Measurements from ENCODE around the gene SMIM1.
A peak's percentile ranks its signal among the peaks of the same experiment; 100 is the strongest.

SMIM1 gene

GRCh38 chr1:3745071-3745470 is 27.5 kb upstream of the SMIM1 start:
- no peak overlapping the region for H3K27ac Mint-ChIP-seq
- TF ChIP-seq CTCF (IDR thresholded peaks at IDR 0.05; ENCODE audit: unreplicated experiment in 3 of 3), result no peak
- H3K9me3 Mint-ChIP-seq, result no peaks in the 10 kb centered on the region
- peak overlapping the region; percentile 84 to 88 (median 88) for H3K4me3 Mint-ChIP-seq
- peaks cover 20% of the 10 kb centered on the region for H3K4me1 Mint-ChIP-seq
- H3K36me3 Mint-ChIP-seq (ENCODE audit: low read depth), result peaks cover 15% of the 10 kb centered on the region
- H3K27me3 Mint-ChIP-seq (ENCODE audit: low read depth), result peaks cover 4% of the 10 kb centered on the region

GRCh38 chr1:3745590-3746381 is 26.8 kb upstream of the SMIM1 start:
- no peak for TF ChIP-seq CTCF (IDR thresholded peaks at IDR 0.05; ENCODE audit: unreplicated experiment in 3 of 3)
- H3K4me1 Mint-ChIP-seq, result peaks cover 20% of the 10 kb centered on the region
- H3K36me3 Mint-ChIP-seq (ENCODE audit: low read depth), result peaks cover 15% of the 10 kb centered on the region
- H3K27me3 Mint-ChIP-seq (ENCODE audit: low read depth), result peaks cover 9% of the 10 kb centered on the region
- H3K4me3 Mint-ChIP-seq, result peak overlapping the region; percentile 84 to 88 (median 88)
- H3K9me3 Mint-ChIP-seq, result no peaks in the 10 kb centered on the region
- peak overlapping the region in 1 of 3 experiments; percentile 69 for H3K27ac Mint-ChIP-seq

DNA sequence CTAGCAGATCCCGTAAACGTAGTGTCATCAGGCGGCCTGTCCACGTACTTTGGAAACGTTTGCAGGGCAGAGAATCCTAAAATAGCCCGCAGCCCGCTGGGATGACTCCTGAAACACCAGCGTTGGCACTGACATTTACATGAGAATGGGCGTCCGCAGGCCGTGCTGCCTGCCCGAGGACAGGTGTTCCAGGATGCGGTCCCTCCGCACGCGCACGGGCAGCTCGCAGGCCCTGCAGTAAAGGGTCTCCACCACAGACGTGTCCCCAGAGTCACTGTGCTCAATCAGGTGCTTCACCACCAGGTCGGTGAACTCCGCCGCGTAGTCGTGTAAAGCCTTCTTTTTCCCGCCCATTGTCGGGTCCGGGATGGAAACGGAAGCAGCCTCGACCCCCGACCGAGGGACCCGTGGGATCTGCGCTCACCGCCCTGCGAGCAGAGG is 26.1 kb upstream of the SMIM1 start:
- peaks cover 25% of the 10 kb centered on the region for H3K4me1 Mint-ChIP-seq
- TF ChIP-seq CTCF (IDR thresholded peaks at IDR 0.05; ENCODE audit: unreplicated experiment in 3 of 3), result no peak
- H3K27me3 Mint-ChIP-seq (ENCODE audit: low read depth), result peaks cover 11% of the 10 kb centered on the region
- peak overlapping the region; percentile 84 to 88 (median 88) for H3K4me3 Mint-ChIP-seq
- H3K27ac Mint-ChIP-seq, result peak overlapping the region in 1 of 3 experiments; percentile 69
- no peaks in the 10 kb centered on the region for H3K9me3 Mint-ChIP-seq
- peaks cover 13% of the 10 kb centered on the region for H3K36me3 Mint-ChIP-seq (ENCODE audit: low read depth)

DNA sequence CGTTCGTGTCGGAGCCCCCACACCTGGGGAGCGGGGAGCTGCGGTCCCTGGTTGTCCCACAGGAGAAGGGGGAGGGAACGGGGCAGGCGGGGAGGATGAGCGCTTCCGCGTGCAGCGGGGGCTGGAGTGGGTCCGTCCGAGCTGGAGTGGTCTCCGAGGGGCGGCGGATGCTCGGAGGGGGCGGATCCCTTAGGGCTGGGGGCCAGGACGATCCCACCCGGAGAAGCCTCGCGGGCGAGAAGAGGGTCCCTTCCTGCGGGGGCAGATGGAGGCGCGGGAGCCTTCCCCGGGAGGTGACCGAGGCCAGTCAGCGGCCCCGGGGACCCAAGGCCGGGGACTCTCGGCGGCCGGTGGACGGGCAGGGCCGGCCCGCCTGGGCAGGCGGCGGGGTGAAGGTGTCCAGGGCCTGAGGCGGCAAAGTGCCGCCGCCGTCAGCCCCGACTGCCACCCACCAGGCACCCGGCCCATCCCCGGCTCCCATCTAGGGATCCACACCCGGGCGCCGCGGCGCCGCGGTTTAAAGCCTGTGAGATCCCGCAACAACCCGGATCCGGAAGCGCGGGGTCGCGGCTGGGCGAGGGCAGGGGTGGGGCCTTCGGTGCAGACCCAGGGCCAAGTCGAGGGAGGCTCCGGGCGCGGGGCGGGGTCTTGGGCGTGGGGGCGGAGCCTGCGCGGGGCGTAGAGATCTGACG is 25.6 kb upstream of the SMIM1 start:
- peak overlapping the region; percentile 84 to 88 (median 88) for H3K4me3 Mint-ChIP-seq
- H3K4me1 Mint-ChIP-seq, result peaks cover 25% of the 10 kb centered on the region
- H3K36me3 Mint-ChIP-seq (ENCODE audit: low read depth), result peaks cover 9% of the 10 kb centered on the region
- TF ChIP-seq CTCF (IDR thresholded peaks at IDR 0.05; ENCODE audit: unreplicated experiment in 3 of 3), result no peak
- peaks cover 11% of the 10 kb centered on the region for H3K27me3 Mint-ChIP-seq (ENCODE audit: low read depth)
- no peaks in the 10 kb centered on the region for H3K9me3 Mint-ChIP-seq
- H3K27ac Mint-ChIP-seq, result no peak overlapping the region

GRCh38 chr1:3747522-3747848 is 25.1 kb upstream of the SMIM1 start:
- peaks cover 11% of the 10 kb centered on the region for H3K27me3 Mint-ChIP-seq (ENCODE audit: low read depth)
- no peak overlapping the region for H3K27ac Mint-ChIP-seq
- H3K4me1 Mint-ChIP-seq, result peaks cover 25% of the 10 kb centered on the region
- H3K9me3 Mint-ChIP-seq, result no peaks in the 10 kb centered on the region
- TF ChIP-seq CTCF (IDR thresholded peaks at IDR 0.05; ENCODE audit: unreplicated experiment in 3 of 3), result no peak
- peak overlapping the region; percentile 79 to 83 (median 79) for H3K4me3 Mint-ChIP-seq
- peaks cover 9% of the 10 kb centered on the region for H3K36me3 Mint-ChIP-seq (ENCODE audit: low read depth)

Data from nephron (organoid).